ENCODE results near the gene MDP1.

MDP1 gene

DNA sequence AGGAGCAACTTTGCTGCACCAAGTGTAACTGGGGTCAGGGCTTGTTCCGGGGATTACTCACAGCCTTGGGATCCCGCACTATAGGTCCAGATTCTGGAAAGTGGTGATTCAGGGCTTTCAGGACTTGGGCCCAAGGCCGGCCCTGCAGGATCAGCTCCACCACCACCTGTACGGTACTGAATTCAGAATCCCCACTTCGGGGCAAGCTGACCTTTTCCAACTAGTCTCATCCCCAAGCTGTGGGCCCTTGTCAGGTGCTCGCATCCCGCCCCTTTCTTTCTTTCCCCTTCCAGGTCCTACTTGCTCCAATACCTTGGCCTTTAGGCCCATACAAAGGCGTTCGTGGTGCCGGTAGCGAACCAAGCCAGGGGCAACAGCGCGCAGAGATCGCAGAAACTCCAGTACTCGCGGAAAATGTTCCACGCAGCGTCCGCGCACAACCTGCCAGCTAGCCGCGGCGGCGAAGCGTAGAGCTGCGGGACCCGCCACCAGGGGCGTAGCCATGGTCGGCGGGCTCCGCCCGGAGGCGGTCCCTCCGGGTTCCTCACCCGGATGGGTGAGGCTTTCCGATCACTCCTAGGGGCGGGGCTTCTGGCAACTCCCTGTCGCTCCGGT is 26.1 kb upstream of the MDP1 start:
- peaks cover 10% of the 10 kb centered on the region for H3K79me1 ChIP-seq (ENCODE audit: low read length)
- peaks cover 4% of the 10 kb centered on the region for H3K79me2 ChIP-seq (ENCODE audit: control insufficient read depth, insufficient read depth, low read length, poor library complexity)
- peaks cover 23 to 37% of the 10 kb centered on the region in 2 experiments for H3K36me3 ChIP-seq (ENCODE audit: control insufficient read depth in 1 of 2, insufficient read depth in 2 of 2, low read length in 2 of 2)
- H2BK12ac ChIP-seq (ENCODE audit: low read length): no peak overlapping the region
- peak overlapping the region; percentile 38 for H2AFZ ChIP-seq (ENCODE audit: insufficient read depth, low read length, poor library complexity)
- peak overlapping the region; percentile 78 for H4K12ac ChIP-seq (ENCODE audit: low read depth, low read length)
- peak overlapping the region; percentile 77 for H4K8ac ChIP-seq (ENCODE audit: low read depth, low read length)
- H3K9me3 ChIP-seq (ENCODE audit: insufficient read depth, low read depth, low read length): peaks cover 4% of the 10 kb centered on the region
- peak overlapping the region; percentile 74 for H2BK5ac ChIP-seq (ENCODE audit: low read depth, low read length, poor library complexity)
- peak overlapping the region; percentile 75 for H3K4me2 ChIP-seq (ENCODE audit: low read length)
- peak overlapping the region; percentile 82 for H3K4me3 ChIP-seq (ENCODE audit: low read depth, low read length)
- no CpG with 5 or more reads among the region's 39 CpGs for WGBS (ENCODE audit: extremely low coverage, insufficient coverage, insufficient read length)
- peak overlapping the region; percentile 42 for H2AK5ac ChIP-seq (ENCODE audit: low read length)
- peaks cover 6 to 16% of the 10 kb centered on the region in 2 experiments for H3K4me1 ChIP-seq (ENCODE audit: control insufficient read depth in 1 of 2, insufficient read depth in 2 of 2, low read length in 2 of 2)
- peak overlapping the region; percentile 45 for H3K18ac ChIP-seq (ENCODE audit: low read length)
- H3K27ac ChIP-seq (ENCODE audit: low read depth, low read length): peak overlapping the region; percentile 98
- H4K91ac ChIP-seq (ENCODE audit: low read depth, low read length): peak overlapping the region; percentile 78
- peak; percentile 94 to 97 for DNase-seq
- H3K23ac ChIP-seq (ENCODE audit: low read length): no peak overlapping the region
- H3K14ac ChIP-seq (ENCODE audit: low read length): peak overlapping the region; percentile 75
- peak overlapping the region; percentile 74 for H3K9ac ChIP-seq (ENCODE audit: low read length)
- H3K27me3 ChIP-seq (ENCODE audit: insufficient read depth, low read length): no peaks in the 10 kb centered on the region
- H2BK120ac ChIP-seq (ENCODE audit: insufficient read depth, low read length, poor library complexity): peak overlapping the region; percentile 28
- H3K4ac ChIP-seq (ENCODE audit: low read depth, low read length): peak overlapping the region; percentile 54

DNA sequence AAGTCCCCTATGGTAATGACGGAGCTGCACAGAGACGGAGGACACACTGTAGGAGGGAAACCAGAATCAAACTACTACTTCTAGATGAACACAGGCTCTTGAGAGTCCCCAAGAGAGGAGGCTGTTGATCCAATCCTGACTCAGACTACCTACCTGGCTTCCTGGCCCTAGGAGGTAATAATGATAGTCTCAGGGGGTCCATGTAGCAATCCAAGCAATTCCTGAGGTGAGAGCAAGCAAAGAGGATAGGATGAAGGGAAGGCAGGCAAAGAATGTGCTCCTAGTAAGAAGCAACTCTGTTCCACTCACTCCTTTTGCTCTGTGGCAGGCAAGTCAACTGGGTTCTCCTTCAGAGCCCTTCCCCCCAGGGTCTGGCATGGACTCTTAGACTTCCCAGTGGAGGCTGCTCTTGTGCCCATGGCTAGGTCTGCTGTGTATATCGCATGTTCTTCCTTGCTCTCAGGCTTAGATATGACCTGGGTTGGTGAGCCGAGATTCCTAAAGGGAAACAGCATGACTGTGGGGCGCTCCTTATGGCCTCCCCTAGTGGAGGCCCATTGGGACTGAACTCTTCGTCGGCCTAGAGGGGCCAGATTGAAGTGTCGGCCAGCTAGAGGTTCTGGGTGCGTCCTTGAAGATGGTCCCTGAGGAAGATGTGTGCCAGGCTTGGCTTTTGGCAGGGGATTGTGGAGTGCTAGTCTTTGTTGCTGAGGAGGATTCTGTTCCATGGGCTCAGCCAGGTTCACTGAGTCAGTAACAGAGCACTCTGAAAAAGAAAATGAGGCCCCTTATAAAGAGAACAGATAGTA is 24.4 kb upstream of the MDP1 start:
- Histone ChIP-seq H3K27ac (ENCODE audit: low read depth, low read length) (no peak overlapping the region), H4K12ac (ENCODE audit: low read depth, low read length) (peak overlapping the region; percentile 26), H2AK5ac (ENCODE audit: low read length) (no peak overlapping the region), H3K79me2 (ENCODE audit: control insufficient read depth, insufficient read depth, low read length, poor library complexity) (peaks cover 4% of the 10 kb centered on the region), H3K9me3 (ENCODE audit: insufficient read depth, low read depth, low read length) (peaks cover 4% of the 10 kb centered on the region), H3K27me3 (ENCODE audit: insufficient read depth, low read length) (no peaks in the 10 kb centered on the region), H3K14ac (ENCODE audit: low read length) (no peak overlapping the region), H2AFZ (ENCODE audit: insufficient read depth, low read length, poor library complexity) (no peak overlapping the region), H3K79me1 (ENCODE audit: low read length) (peaks cover 10% of the 10 kb centered on the region), H3K4me1 (ENCODE audit: control insufficient read depth in 1 of 2, insufficient read depth in 2 of 2, low read length in 2 of 2) (peaks cover 6 to 16% of the 10 kb centered on the region in 2 experiments), H3K4ac (ENCODE audit: low read depth, low read length) (peak overlapping the region; percentile 44), H4K8ac (ENCODE audit: low read depth, low read length) (no peak overlapping the region), H3K18ac (ENCODE audit: low read length) (peak overlapping the region; percentile 53), H3K23ac (ENCODE audit: low read length) (no peak overlapping the region), H3K36me3 (ENCODE audit: control insufficient read depth in 1 of 2, insufficient read depth in 2 of 2, low read length in 2 of 2) (peaks cover 26 to 47% of the 10 kb centered on the region in 2 experiments), H2BK12ac (ENCODE audit: low read length) (no peak overlapping the region), H2BK5ac (ENCODE audit: low read depth, low read length, poor library complexity) (no peak overlapping the region), H3K4me2 (ENCODE audit: low read length) (no peak overlapping the region), H3K4me3 (ENCODE audit: low read depth, low read length) (no peak overlapping the region), H4K91ac (ENCODE audit: low read depth, low read length) (no peak overlapping the region), H3K9ac (ENCODE audit: low read length) (no peak overlapping the region), H2BK120ac (ENCODE audit: insufficient read depth, low read length, poor library complexity) (no peak overlapping the region)
- no peak for DNase-seq
- no CpG with 5 or more reads among the region's 9 CpGs for WGBS (ENCODE audit: extremely low coverage, insufficient coverage, insufficient read length)

DNA sequence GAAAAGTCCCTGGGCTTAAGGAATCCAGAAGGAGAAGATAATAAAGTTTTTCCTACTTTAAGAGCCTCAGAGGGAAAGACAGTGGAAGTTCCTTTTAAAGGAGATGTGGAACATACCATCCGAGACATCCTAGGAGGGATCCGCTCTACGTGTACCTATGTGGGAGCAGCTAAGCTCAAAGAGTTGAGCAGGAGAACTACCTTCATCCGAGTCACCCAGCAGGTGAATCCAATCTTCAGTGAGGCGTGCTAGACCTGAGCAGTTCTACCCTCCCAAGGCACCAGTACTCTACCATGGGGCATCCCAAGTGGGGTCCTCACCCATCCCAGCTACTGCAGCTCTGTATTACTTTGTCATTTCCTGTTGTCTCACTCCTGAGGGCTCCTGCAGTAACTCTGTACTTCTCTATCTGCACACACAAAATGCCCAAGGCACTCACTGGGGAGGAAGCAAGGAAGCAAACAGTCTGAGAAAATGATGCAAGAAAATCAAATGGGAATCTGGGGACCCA is 22.7 kb upstream of the MDP1 start:
- no peak overlapping the region for H3K14ac ChIP-seq (ENCODE audit: low read length)
- H2AFZ ChIP-seq (ENCODE audit: insufficient read depth, low read length, poor library complexity): no peak overlapping the region
- H3K18ac ChIP-seq (ENCODE audit: low read length): no peak overlapping the region
- no peak overlapping the region for H3K4me3 ChIP-seq (ENCODE audit: low read depth, low read length)
- peaks cover 4 to 14% of the 10 kb centered on the region in 2 experiments for H3K4me1 ChIP-seq (ENCODE audit: control insufficient read depth in 1 of 2, insufficient read depth in 2 of 2, low read length in 2 of 2)
- no peak overlapping the region for H4K91ac ChIP-seq (ENCODE audit: low read depth, low read length)
- no peak overlapping the region for H3K9ac ChIP-seq (ENCODE audit: low read length)
- H2BK12ac ChIP-seq (ENCODE audit: low read length): no peak overlapping the region
- H3K23ac ChIP-seq (ENCODE audit: low read length): no peak overlapping the region
- DNase-seq: no peak
- no peak overlapping the region for H3K4ac ChIP-seq (ENCODE audit: low read depth, low read length)
- no peaks in the 10 kb centered on the region for H3K27me3 ChIP-seq (ENCODE audit: insufficient read depth, low read length)
- H2BK5ac ChIP-seq (ENCODE audit: low read depth, low read length, poor library complexity): no peak overlapping the region
- H3K27ac ChIP-seq (ENCODE audit: low read depth, low read length): no peak overlapping the region
- peaks cover 10% of the 10 kb centered on the region for H3K79me1 ChIP-seq (ENCODE audit: low read length)
- no peak overlapping the region for H4K12ac ChIP-seq (ENCODE audit: low read depth, low read length)
- no peak overlapping the region for H2BK120ac ChIP-seq (ENCODE audit: insufficient read depth, low read length, poor library complexity)
- no peak overlapping the region for H3K4me2 ChIP-seq (ENCODE audit: low read length)
- H3K9me3 ChIP-seq (ENCODE audit: insufficient read depth, low read depth, low read length): peaks cover 4% of the 10 kb centered on the region
- no peak overlapping the region for H2AK5ac ChIP-seq (ENCODE audit: low read length)
- no peak overlapping the region for H4K8ac ChIP-seq (ENCODE audit: low read depth, low read length)
- peaks cover 26 to 47% of the 10 kb centered on the region in 2 experiments for H3K36me3 ChIP-seq (ENCODE audit: control insufficient read depth in 1 of 2, insufficient read depth in 2 of 2, low read length in 2 of 2)
- H3K79me2 ChIP-seq (ENCODE audit: control insufficient read depth, insufficient read depth, low read length, poor library complexity): peaks cover 4% of the 10 kb centered on the region
- WGBS (ENCODE audit: extremely low coverage, insufficient coverage, insufficient read length): no CpG with 5 or more reads among the region's 5 CpGs

DNA sequence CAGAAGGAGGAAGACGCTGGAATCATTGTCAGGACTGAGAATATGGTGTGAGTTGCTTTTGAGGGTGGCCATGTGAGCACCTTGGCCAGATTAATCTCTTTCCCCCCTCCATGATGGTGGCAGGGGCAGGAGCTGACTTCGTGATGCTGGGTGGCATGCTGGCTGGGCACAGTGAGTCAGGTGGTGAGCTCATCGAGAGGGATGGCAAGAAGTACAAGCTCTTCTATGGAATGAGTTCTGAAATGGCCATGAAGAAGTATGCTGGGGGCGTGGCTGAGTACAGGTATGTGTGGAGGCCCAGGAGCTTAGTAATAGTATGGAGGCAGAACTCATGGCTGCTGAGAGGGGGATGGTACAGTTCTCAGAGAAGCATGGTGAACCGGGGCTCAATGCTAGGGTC is 22.3 kb upstream of the MDP1 start:
- Histone ChIP-seq H3K9ac (ENCODE audit: low read length) (no peak overlapping the region), H2AK5ac (ENCODE audit: low read length) (no peak overlapping the region), H3K4me1 (ENCODE audit: control insufficient read depth in 1 of 2, insufficient read depth in 2 of 2, low read length in 2 of 2) (peaks cover 6 to 14% of the 10 kb centered on the region in 2 experiments), H3K23ac (ENCODE audit: low read length) (no peak overlapping the region), H3K4me3 (ENCODE audit: low read depth, low read length) (no peak overlapping the region), H3K27ac (ENCODE audit: low read depth, low read length) (no peak overlapping the region), H3K79me1 (ENCODE audit: low read length) (peaks cover 11% of the 10 kb centered on the region), H4K91ac (ENCODE audit: low read depth, low read length) (no peak overlapping the region), H2BK5ac (ENCODE audit: low read depth, low read length, poor library complexity) (no peak overlapping the region), H4K8ac (ENCODE audit: low read depth, low read length) (no peak overlapping the region), H3K79me2 (ENCODE audit: control insufficient read depth, insufficient read depth, low read length, poor library complexity) (peaks cover 5% of the 10 kb centered on the region), H3K18ac (ENCODE audit: low read length) (no peak overlapping the region), H4K12ac (ENCODE audit: low read depth, low read length) (no peak overlapping the region), H3K4me2 (ENCODE audit: low read length) (no peak overlapping the region), H3K27me3 (ENCODE audit: insufficient read depth, low read length) (no peaks in the 10 kb centered on the region), H3K14ac (ENCODE audit: low read length) (no peak overlapping the region), H3K4ac (ENCODE audit: low read depth, low read length) (no peak overlapping the region), H2BK12ac (ENCODE audit: low read length) (no peak overlapping the region), H2BK120ac (ENCODE audit: insufficient read depth, low read length, poor library complexity) (no peak overlapping the region), H2AFZ (ENCODE audit: insufficient read depth, low read length, poor library complexity) (no peak overlapping the region), H3K36me3 (ENCODE audit: control insufficient read depth in 1 of 2, insufficient read depth in 2 of 2, low read length in 2 of 2) (peaks cover 26 to 47% of the 10 kb centered on the region in 2 experiments), H3K9me3 (ENCODE audit: insufficient read depth, low read depth, low read length) (peaks cover 4% of the 10 kb centered on the region)
- DNase-seq: peak; percentile 86 to 90
- no CpG with 5 or more reads among the region's 5 CpGs for WGBS (ENCODE audit: extremely low coverage, insufficient coverage, insufficient read length)
